ENCODE measurements around the gene GAREM1.

GRCh38 chr18:32298171-32298667 lies 172.5 kb downstream of the GAREM1 start:
- TF ChIP-seq POLR2A (IDR thresholded peaks at IDR 0.05) (no peak), CTCF (IDR thresholded peaks at IDR 0.05) (no peak)

Measured in Peyer's patch (tissue), 4 donors.